Tibial nerve (tissue), 3 donors: Measurements from ENCODE around the gene CLDN12.

Experiments used
- POLR2A ChIP-seq, 2 donors: fragments of 450-650 bp; IDR thresholded peaks; one replicate each; pipeline ENCODE4 v1.6.1; 2017; ENCODE audit warnings: antibody characterized with exemption in 2 of 2, mild to moderate bottlenecking in 2 of 2, moderate library complexity in 2 of 2
- TF ChIP-seq, protein P1 (sequence below), 5 experiments: fragments of 200-600 bp in 3 of 5; fragments of 450-650 bp in 2 of 5; sonication (generic) in 3 of 5; IDR thresholded peaks; one replicate each; pipeline ENCODE4 v1.5.1; 2016 to 2019; ENCODE audit warnings: antibody characterized with exemption in 5 of 5, mild to moderate bottlenecking in 3 of 5, moderate library complexity in 2 of 5

GRCh38 chr7:90383422-90383821 is 19.8 kb upstream of the CLDN12 start:
- TF ChIP-seq, protein P1, sequence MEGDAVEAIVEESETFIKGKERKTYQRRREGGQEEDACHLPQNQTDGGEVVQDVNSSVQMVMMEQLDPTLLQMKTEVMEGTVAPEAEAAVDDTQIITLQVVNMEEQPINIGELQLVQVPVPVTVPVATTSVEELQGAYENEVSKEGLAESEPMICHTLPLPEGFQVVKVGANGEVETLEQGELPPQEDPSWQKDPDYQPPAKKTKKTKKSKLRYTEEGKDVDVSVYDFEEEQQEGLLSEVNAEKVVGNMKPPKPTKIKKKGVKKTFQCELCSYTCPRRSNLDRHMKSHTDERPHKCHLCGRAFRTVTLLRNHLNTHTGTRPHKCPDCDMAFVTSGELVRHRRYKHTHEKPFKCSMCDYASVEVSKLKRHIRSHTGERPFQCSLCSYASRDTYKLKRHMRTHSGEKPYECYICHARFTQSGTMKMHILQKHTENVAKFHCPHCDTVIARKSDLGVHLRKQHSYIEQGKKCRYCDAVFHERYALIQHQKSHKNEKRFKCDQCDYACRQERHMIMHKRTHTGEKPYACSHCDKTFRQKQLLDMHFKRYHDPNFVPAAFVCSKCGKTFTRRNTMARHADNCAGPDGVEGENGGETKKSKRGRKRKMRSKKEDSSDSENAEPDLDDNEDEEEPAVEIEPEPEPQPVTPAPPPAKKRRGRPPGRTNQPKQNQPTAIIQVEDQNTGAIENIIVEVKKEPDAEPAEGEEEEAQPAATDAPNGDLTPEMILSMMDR (IDR thresholded peaks at IDR 0.05), result no peak
- TF ChIP-seq POLR2A (IDR thresholded peaks at IDR 0.05), result no peak
